ENCODE data around the gene PSMA5. TPM values are rescaled to one million over a fixed set of nuclear protein-coding genes. Genes with fewer than 3 reads are reported as not detected.

PSMA5 gene
- polyA plus RNA-seq, 1 donor (not counting 4 experiments of a cell fraction or from before 2014, with no cell fraction given) = 150 TPM

GRCh38 chr1:109443476-109443875, 17.2 kb upstream of the PSMA5 start:
- dilution Hi-C loops (cut with MboI; ENCODE audit: extremely low pct_ligation_motif_present, low sequenced_read_pairs) = no loop called here
- H3K4me3 ChIP-seq (ENCODE audit: control insufficient read depth in 2 of 3, extremely low read depth in 1 of 3, insufficient read depth in 2 of 3, low read depth in 1 of 3, low read length in 3 of 3) = no peak overlapping the region
- no peak overlapping the region for H3K27ac ChIP-seq (ENCODE audit: control insufficient read depth, insufficient read depth, low read length)
- H3K4me1 ChIP-seq (ENCODE audit: control insufficient read depth, extremely low read depth, insufficient read depth, low read length) = no peaks in the 10 kb centered on the region
- DNase-seq (ENCODE audit: low read depth, low spot score) = no peak
- H3K9me1 ChIP-seq (ENCODE audit: control insufficient read depth, extremely low read depth, insufficient read depth, low read length) = no peaks in the 10 kb centered on the region
- H3K4me2 ChIP-seq (ENCODE audit: control insufficient read depth, extremely low read depth, insufficient read depth, low read depth, low read length) = no peak overlapping the region
- H3K9ac ChIP-seq (ENCODE audit: control insufficient read depth, extremely low read depth, insufficient read depth, low read length) = no peak overlapping the region
- H3K27me3 ChIP-seq (ENCODE audit: control insufficient read depth, extremely low read depth, insufficient read depth, low read length) = peaks cover 20% of the 10 kb centered on the region
- no peaks in the 10 kb centered on the region for H3K79me2 ChIP-seq (ENCODE audit: control insufficient read depth, insufficient read depth, low read length)
- no peaks in the 10 kb centered on the region for H4K20me1 ChIP-seq (ENCODE audit: control insufficient read depth, extremely low read depth, insufficient read depth, low read length)
- H3K36me3 ChIP-seq (ENCODE audit: control insufficient read depth in 2 of 2, extremely low read depth in 1 of 2, insufficient read depth in 2 of 2, low read length in 2 of 2) = no peaks in the 10 kb centered on the region
- TF ChIP-seq, protein P1, sequence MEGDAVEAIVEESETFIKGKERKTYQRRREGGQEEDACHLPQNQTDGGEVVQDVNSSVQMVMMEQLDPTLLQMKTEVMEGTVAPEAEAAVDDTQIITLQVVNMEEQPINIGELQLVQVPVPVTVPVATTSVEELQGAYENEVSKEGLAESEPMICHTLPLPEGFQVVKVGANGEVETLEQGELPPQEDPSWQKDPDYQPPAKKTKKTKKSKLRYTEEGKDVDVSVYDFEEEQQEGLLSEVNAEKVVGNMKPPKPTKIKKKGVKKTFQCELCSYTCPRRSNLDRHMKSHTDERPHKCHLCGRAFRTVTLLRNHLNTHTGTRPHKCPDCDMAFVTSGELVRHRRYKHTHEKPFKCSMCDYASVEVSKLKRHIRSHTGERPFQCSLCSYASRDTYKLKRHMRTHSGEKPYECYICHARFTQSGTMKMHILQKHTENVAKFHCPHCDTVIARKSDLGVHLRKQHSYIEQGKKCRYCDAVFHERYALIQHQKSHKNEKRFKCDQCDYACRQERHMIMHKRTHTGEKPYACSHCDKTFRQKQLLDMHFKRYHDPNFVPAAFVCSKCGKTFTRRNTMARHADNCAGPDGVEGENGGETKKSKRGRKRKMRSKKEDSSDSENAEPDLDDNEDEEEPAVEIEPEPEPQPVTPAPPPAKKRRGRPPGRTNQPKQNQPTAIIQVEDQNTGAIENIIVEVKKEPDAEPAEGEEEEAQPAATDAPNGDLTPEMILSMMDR (optimal IDR thresholded peaks at IDR 0.05 in 1 of 3, IDR thresholded peaks at IDR 0.05 in 1 of 3, conservative IDR thresholded peaks at IDR 0.05 in 1 of 3; ENCODE audit: extremely low read depth in 1 of 3, insufficient read depth in 2 of 3, low read length in 3 of 3) = no peak
- no peak for TF ChIP-seq EZH2 (IDR thresholded peaks at IDR 0.05; ENCODE audit: low read length)
- H2AFZ ChIP-seq (ENCODE audit: control insufficient read depth, low read length) = no peak overlapping the region
- no peaks in the 10 kb centered on the region for H3K9me3 ChIP-seq (ENCODE audit: control insufficient read depth, low read depth, low read length)
- no peak for FAIRE-seq

GRCh38 chr1:109441069-109441468, 14.8 kb upstream of the PSMA5 start:
- H3K9me3 ChIP-seq (ENCODE audit: control insufficient read depth, low read depth, low read length) = no peaks in the 10 kb centered on the region
- FAIRE-seq (no peak), DNase-seq (ENCODE audit: low read depth, low spot score) (no peak)
- H3K27me3 ChIP-seq (ENCODE audit: control insufficient read depth, extremely low read depth, insufficient read depth, low read length) = peaks cover 20% of the 10 kb centered on the region
- H3K9me1 ChIP-seq (ENCODE audit: control insufficient read depth, extremely low read depth, insufficient read depth, low read length) = no peaks in the 10 kb centered on the region
- H3K27ac ChIP-seq (ENCODE audit: control insufficient read depth, insufficient read depth, low read length) = no peak overlapping the region
- no peaks in the 10 kb centered on the region for H3K4me1 ChIP-seq (ENCODE audit: control insufficient read depth, extremely low read depth, insufficient read depth, low read length)
- no peak overlapping the region for H2AFZ ChIP-seq (ENCODE audit: control insufficient read depth, low read length)
- TF ChIP-seq EZH2 (IDR thresholded peaks at IDR 0.05; ENCODE audit: low read length) = no peak
- TF ChIP-seq, protein P1 (optimal IDR thresholded peaks at IDR 0.05 in 1 of 3, IDR thresholded peaks at IDR 0.05 in 1 of 3, conservative IDR thresholded peaks at IDR 0.05 in 1 of 3; ENCODE audit: extremely low read depth in 1 of 3, insufficient read depth in 2 of 3, low read length in 3 of 3) = no peak
- no peak overlapping the region for H3K4me3 ChIP-seq (ENCODE audit: control insufficient read depth in 2 of 3, extremely low read depth in 1 of 3, insufficient read depth in 2 of 3, low read depth in 1 of 3, low read length in 3 of 3)
- H3K4me2 ChIP-seq (ENCODE audit: control insufficient read depth, extremely low read depth, insufficient read depth, low read depth, low read length) = no peak overlapping the region
- H3K9ac ChIP-seq (ENCODE audit: control insufficient read depth, extremely low read depth, insufficient read depth, low read length) = no peak overlapping the region
- no peaks in the 10 kb centered on the region for H3K36me3 ChIP-seq (ENCODE audit: control insufficient read depth in 2 of 2, extremely low read depth in 1 of 2, insufficient read depth in 2 of 2, low read length in 2 of 2)
- no peaks in the 10 kb centered on the region for H4K20me1 ChIP-seq (ENCODE audit: control insufficient read depth, extremely low read depth, insufficient read depth, low read length)
- dilution Hi-C loops (cut with MboI; ENCODE audit: extremely low pct_ligation_motif_present, low sequenced_read_pairs) = no loop called here
- H3K79me2 ChIP-seq (ENCODE audit: control insufficient read depth, insufficient read depth, low read length) = no peaks in the 10 kb centered on the region
